HG03520 (cell line): ENCODE results near the gene SH3GL2.
A peak's percentile ranks its signal among the peaks of the same experiment; 100 is the strongest.

Experiments
- ATAC-seq: cut with Tn5 transposase; IDR thresholded peaks from one replicate; pipeline ENCODE4 v1.9.1; 2021; ENCODE audit warnings: mild to moderate bottlenecking, moderate library complexity; ENCODE audit not compliant: unreplicated experiment

SH3GL2 gene

GRCh38 chr9:17653947-17654465 is 75.1 kb downstream of the SH3GL2 start:
- ATAC-seq: no peak

DNA sequence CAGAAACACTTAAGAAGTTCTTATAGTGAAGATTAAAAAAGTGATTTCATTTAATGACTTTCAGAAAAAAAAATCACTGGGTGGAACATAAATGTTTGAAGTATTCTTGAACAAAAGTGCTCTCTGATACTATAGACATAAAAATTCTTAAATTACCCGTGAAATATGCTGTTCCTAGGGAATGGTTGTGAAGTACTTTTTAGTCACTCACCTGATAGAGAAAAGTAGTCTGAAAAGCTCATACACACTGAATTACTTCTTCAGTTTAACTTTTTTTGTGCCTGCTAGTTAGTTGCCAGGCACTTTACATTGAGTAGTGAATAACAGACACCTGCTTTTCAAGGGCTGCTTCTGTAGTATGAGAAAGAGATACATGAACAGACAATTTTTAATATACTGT is 78.0 kb downstream of the SH3GL2 start:
- ATAC-seq: no peak

GRCh38 chr9:17658237-17658636 is 79.4 kb downstream of the SH3GL2 start:
- no peak for ATAC-seq

DNA sequence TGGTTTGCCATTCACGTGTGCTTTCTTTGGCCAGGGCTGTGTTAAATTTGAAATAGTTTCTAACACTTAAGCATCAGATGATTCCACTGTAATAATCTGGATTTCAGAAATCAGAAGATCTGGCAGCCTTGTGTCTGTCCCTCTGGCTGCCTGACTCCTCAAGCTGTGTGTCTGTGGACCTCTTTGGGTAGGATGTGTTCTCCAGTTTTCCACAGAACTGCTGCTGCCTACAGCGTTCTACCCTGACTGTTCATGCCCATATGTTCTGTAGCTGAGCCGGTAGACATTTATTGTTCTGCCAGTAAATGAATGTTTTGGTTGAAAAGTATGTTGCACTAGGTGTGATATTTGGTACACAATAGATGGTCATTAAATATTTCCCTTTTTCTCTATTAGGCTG is 81.3 kb downstream of the SH3GL2 start:
- no peak for ATAC-seq

- no peak for ATAC-seq
Measured at GRCh38 chr9:17665450-17665849, 86.6 kb downstream of the SH3GL2 start.

GRCh38 chr9:17669206-17669605 is 90.3 kb downstream of the SH3GL2 start:
- peak; percentile 51 for ATAC-seq

- no peak for ATAC-seq
Measured at GRCh38 chr9:17682684-17683083, 103.8 kb downstream of the SH3GL2 start.

- no peak for ATAC-seq
Measured at GRCh38 chr9:17688834-17689233, 110.0 kb downstream of the SH3GL2 start.

GRCh38 chr9:17694336-17694735 is 115.5 kb downstream of the SH3GL2 start:
- no peak for ATAC-seq

DNA sequence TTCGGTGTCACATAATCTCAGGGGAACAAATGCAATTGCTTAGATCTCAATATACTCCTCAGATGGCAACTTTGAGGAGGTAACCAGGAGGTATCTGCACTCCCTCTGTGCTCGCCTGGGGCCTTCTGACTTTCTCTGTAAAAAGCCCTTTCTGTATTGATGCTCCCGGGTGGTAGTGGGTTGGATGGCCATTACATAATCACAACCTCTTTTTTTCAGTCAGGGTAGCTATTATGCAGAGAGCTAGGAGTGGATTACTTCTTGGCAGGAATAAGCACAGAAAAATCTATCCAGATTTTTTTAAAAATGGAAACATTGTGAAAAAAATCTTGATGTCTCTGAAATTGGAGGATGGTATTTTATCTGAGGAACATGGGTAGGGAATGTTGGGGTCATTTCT is 116.6 kb downstream of the SH3GL2 start:
- no peak for ATAC-seq

- no peak for ATAC-seq
Measured at GRCh38 chr9:17699615-17700330, 120.9 kb downstream of the SH3GL2 start.

- ATAC-seq: no peak
Measured at GRCh38 chr9:17706347-17706746, 127.5 kb downstream of the SH3GL2 start.

DNA sequence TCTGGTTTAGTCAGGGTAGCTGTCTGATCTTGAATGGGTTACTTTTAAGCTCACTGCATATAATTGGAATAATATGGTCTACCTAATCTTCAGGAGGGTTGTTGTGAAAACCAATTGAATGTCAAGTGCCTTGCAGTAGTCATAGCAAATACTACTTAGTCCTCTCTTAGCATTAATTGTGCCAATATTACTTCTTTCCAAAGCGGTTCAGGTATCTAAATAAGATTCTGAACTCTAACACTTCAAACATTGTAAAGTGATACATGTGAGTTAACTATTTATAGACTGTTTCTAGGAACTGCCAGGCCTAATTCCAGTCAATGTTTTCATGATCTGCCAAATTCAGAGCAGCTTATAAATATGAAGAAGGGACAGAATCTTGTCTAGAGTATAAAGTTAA is 140.2 kb downstream of the SH3GL2 start:
- no peak for ATAC-seq

DNA sequence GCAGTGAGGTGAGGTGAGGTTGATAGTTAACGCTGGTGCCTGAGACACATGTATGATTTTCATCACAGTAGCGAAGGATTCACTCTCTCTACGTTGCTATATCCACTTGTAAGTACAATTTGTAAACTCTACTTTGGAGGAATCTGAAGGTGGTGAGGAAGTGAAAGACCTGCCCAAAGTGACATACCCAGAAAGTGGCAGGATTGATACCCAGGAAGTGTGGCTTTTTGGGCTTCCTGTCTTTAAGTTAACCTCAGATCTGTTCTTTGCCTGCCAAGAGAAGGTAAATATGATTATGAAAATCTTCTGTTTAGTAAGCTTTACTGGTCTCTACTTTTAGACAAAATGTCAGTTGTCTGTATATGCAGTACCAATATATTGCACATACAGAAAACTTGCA is 143.1 kb downstream of the SH3GL2 start:
- ATAC-seq: no peak

GRCh38 chr9:17723656-17724055 is 144.8 kb downstream of the SH3GL2 start:
- ATAC-seq: no peak

- ATAC-seq: no peak
Measured at GRCh38 chr9:17725399-17726010, 146.6 kb downstream of the SH3GL2 start.

DNA sequence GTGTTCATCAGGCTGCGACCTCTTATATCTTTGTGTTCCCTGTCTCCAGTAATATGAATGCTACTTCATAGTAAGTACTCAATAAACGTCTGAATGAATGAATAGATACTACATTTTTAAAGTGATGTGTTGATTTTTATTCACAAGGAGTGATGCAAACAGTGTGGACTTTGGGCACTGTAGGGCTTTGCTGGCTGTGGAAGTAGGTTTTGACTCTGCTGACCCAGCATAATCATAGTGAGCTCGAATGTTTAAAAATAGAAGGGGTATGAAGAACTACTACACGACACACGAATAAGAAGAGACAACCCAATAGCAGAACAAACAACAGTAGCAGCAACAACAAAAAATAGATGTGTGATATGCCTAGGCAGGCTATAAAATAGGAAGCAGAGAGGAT is 147.4 kb downstream of the SH3GL2 start:
- ATAC-seq: no peak

- no peak for ATAC-seq
Measured at GRCh38 chr9:17730899-17731298, 152.0 kb downstream of the SH3GL2 start.

DNA sequence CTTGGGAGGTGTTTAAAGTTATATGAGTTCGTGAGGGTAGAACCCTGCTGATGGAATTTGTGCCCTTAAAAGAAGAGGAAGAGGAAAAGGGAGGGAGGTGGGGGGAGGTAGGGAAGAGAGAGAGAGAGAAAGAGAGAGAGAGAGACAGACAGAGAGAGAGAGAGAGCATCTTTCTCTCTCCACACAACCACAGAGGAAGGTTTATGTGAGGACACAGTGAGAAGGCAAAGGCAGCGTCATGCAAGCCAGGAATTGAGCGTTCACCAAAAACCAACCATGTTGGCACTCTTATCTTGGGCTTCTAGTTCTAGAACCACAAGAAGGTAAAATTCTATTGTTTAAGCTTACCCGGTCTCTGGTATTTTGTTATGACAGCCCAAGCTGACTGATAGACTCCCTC is 152.4 kb downstream of the SH3GL2 start:
- ATAC-seq: no peak

- no peak for ATAC-seq
Measured at GRCh38 chr9:17734674-17735073, 155.8 kb downstream of the SH3GL2 start.

GRCh38 chr9:17735859-17736258 is 157.0 kb downstream of the SH3GL2 start:
- ATAC-seq: no peak

DNA sequence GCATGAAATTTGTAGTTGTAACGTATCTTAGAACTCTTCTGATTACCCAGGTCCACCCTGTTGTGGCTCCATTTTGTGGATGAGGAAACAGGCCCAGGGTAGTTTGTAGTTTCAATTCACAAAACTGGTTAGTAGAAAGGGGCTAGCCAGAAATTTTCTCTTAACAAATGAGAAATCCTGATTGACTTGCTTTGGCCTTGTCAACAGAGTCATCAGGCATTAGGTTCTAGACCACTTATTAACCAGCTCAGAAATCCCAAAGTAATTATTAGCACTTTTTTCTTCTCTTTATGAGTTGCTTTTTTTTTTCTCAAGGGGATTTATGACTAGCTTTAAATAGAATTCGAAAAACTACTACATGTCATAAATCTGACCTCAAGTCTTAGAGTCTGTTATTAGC is 160.2 kb downstream of the SH3GL2 start:
- no peak for ATAC-seq

GRCh38 chr9:17739736-17740135 is 160.9 kb downstream of the SH3GL2 start:
- no peak for ATAC-seq
